Measurements from ENCODE around the gene TAS2R10. TPM values are rescaled to one million over a fixed set of nuclear protein-coding genes. Genes with fewer than 3 reads are reported as not detected.

TAS2R10 gene
- total RNA-seq, 1 donor from 2014 or later: 1.4 TPM

DNA sequence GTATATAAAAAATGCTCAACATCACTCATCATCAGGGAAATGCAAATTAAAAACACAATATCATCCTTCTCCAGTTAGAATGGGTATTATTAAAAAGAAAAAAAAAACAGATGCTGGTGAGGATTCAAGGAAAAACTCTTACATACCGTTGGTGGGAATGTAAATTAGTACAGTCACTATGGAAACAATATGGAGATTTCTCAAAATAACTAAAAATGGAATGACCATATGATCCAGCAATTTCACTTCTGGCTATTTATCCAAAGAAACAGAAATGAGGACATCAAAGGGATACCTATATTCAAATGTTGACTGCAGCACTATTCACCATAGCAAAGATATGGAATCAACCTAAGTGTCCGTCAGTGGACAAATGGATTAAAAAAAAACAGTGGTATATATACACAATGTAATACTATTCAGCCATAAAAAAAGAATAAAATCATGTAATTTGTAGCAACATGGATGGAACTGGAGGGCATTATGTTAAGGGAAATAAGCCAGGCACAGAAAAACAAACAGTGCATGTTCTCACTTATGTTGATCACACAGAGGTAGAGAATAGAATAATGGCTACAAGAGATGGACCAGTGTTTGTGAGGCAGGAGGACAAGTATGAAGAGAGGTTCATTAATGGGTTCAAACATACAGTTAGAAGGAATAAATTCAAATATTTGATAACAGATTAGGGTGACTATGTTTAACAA lies 37.5 kb upstream of the TAS2R10 start:
- Mint-ChIP-seq H3K4me3 (no peak overlapping the region), H3K4me1 (no peaks in the 10 kb centered on the region), H3K36me3 (peaks cover 11% of the 10 kb centered on the region), H3K27ac (no peak overlapping the region), H3K9me3 (peaks cover 4% of the 10 kb centered on the region), H3K27me3 (ENCODE audit: insufficient read depth, low read depth) (no peaks in the 10 kb centered on the region)
- Histone ChIP-seq H3K27me3 (no peaks in the 10 kb centered on the region), H3K9me3 (ENCODE audit: low read depth) (no peaks in the 10 kb centered on the region), H3F3A (ENCODE audit: low read depth) (no peaks in the 10 kb centered on the region), H4K20me1 (ENCODE audit: low read depth) (no peaks in the 10 kb centered on the region), H3K4me3 (no peak overlapping the region), H2AFZ (replicated peaks) (no peak overlapping the region), H3K4me1 (no peaks in the 10 kb centered on the region), H3K36me3 (no peaks in the 10 kb centered on the region), H3K27ac (no peak overlapping the region), H3K79me2 (ENCODE audit: low read depth) (no peaks in the 10 kb centered on the region), H3K9ac (no peak overlapping the region), H3K4me2 (no peak overlapping the region)
- TF ChIP-seq, protein P1, sequence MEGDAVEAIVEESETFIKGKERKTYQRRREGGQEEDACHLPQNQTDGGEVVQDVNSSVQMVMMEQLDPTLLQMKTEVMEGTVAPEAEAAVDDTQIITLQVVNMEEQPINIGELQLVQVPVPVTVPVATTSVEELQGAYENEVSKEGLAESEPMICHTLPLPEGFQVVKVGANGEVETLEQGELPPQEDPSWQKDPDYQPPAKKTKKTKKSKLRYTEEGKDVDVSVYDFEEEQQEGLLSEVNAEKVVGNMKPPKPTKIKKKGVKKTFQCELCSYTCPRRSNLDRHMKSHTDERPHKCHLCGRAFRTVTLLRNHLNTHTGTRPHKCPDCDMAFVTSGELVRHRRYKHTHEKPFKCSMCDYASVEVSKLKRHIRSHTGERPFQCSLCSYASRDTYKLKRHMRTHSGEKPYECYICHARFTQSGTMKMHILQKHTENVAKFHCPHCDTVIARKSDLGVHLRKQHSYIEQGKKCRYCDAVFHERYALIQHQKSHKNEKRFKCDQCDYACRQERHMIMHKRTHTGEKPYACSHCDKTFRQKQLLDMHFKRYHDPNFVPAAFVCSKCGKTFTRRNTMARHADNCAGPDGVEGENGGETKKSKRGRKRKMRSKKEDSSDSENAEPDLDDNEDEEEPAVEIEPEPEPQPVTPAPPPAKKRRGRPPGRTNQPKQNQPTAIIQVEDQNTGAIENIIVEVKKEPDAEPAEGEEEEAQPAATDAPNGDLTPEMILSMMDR (IDR thresholded peaks at IDR 0.05): no peak
- no peak for TF ChIP-seq EZH2phosphoT487 (IDR thresholded peaks at IDR 0.05)
- no peak for TF ChIP-seq EZH2 (IDR thresholded peaks at IDR 0.05)
- DNase-seq (ENCODE audit: low spot score): no peak

DNA sequence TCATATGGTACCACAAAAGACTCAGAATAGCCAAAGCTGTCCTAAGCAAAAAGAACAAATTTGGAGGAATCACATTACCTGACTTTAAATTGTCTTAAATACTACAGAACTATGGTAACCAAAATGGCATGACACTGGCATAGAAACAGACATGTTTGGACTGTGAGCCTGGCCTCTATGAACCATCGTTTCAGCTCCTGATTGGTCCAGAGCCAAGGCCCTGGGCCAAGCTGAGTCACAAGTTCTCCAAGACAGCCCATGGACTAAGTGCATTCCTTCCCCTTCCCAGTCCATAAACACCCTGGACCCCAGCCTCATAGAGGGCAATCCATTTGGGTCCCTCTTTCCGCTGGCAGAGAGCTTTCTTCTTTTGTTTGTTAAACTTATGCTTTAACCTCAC lies 35.2 kb upstream of the TAS2R10 start:
- Mint-ChIP-seq H3K36me3 (peaks cover 29% of the 10 kb centered on the region), H3K9me3 (peaks cover 23% of the 10 kb centered on the region), H3K27me3 (ENCODE audit: insufficient read depth, low read depth) (no peaks in the 10 kb centered on the region), H3K4me1 (no peaks in the 10 kb centered on the region), H3K27ac (no peak overlapping the region), H3K4me3 (no peak overlapping the region)
- Histone ChIP-seq H3K36me3 (peaks cover 13% of the 10 kb centered on the region), H3K27ac (no peak overlapping the region), H3K9me3 (ENCODE audit: low read depth) (peaks cover 4% of the 10 kb centered on the region), H4K20me1 (ENCODE audit: low read depth) (no peaks in the 10 kb centered on the region), H3K4me2 (no peak overlapping the region), H2AFZ (replicated peaks) (no peak overlapping the region), H3K4me1 (no peaks in the 10 kb centered on the region), H3K79me2 (ENCODE audit: low read depth) (no peaks in the 10 kb centered on the region), H3F3A (ENCODE audit: low read depth) (no peaks in the 10 kb centered on the region), H3K4me3 (no peak overlapping the region), H3K9ac (no peak overlapping the region), H3K27me3 (no peaks in the 10 kb centered on the region)
- DNase-seq (ENCODE audit: low spot score): no peak
- no peak for TF ChIP-seq EZH2 (IDR thresholded peaks at IDR 0.05)
- TF ChIP-seq EZH2phosphoT487 (IDR thresholded peaks at IDR 0.05): no peak
- TF ChIP-seq, protein P1 (IDR thresholded peaks at IDR 0.05): no peak

DNA sequence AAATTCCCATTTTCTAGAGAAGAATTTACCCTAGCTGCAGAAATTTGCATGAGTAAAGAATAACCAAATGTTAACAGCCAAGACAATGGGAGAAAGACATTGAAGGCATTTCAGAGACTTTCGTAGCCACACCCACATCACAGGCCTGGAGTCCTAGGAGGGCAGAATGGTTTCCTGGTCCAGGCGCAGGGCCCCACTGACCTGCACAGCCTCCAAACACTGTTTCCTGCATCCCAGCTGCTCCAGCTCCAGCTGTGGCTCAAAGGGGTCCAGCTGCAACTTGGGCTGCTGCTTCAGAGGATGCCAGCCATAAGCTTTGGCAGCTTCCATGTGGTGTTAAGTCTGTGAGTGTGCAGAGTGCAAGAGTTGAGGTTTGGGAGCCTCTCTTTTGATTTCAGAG lies 29.6 kb upstream of the TAS2R10 start:
- Histone ChIP-seq H2AFZ (replicated peaks) (no peak overlapping the region), H3K4me1 (no peaks in the 10 kb centered on the region), H3K4me2 (no peak overlapping the region), H3K9ac (no peak overlapping the region), H3K9me3 (ENCODE audit: low read depth) (peaks cover 7% of the 10 kb centered on the region), H3K4me3 (no peak overlapping the region), H3F3A (ENCODE audit: low read depth) (no peaks in the 10 kb centered on the region), H3K36me3 (peaks cover 14% of the 10 kb centered on the region), H3K27me3 (no peaks in the 10 kb centered on the region), H3K79me2 (ENCODE audit: low read depth) (no peaks in the 10 kb centered on the region), H3K27ac (no peak overlapping the region), H4K20me1 (ENCODE audit: low read depth) (no peaks in the 10 kb centered on the region)
- Mint-ChIP-seq H3K36me3 (peaks cover 42% of the 10 kb centered on the region), H3K9me3 (peaks cover 29% of the 10 kb centered on the region), H3K4me3 (no peak overlapping the region), H3K27ac (no peak overlapping the region), H3K4me1 (no peaks in the 10 kb centered on the region), H3K27me3 (ENCODE audit: insufficient read depth, low read depth) (no peaks in the 10 kb centered on the region)
- no peak for DNase-seq (ENCODE audit: low spot score)
- TF ChIP-seq, protein P1 (IDR thresholded peaks at IDR 0.05): no peak
- no peak for TF ChIP-seq EZH2 (IDR thresholded peaks at IDR 0.05)
- TF ChIP-seq EZH2phosphoT487 (IDR thresholded peaks at IDR 0.05): no peak

Data from neural progenitor cell (in vitro differentiated cells).